Activated T-helper 1 cell treated with anti-CD3 and anti-CD28 coated beads, Interleukin-12 subunit alpha, Interleukin-12 subunit beta, Interleukin-2, Interleukin-4 antibody, amounts not matched to agents 30 ng/mL and 10 ng/mL and 1 ng/mL, durations not matched to agents 14 hours and 24 hours and 36 hours (primary cell): Measurements from ENCODE around the gene ADGRD1. TPM values are rescaled to one million over a fixed set of nuclear protein-coding genes. Genes with fewer than 3 reads are reported as not detected.

Source experiments
- DNase-seq: peaks from one replicate; pipeline ENCODE4 v3.0.0; 2021; ENCODE audit warnings: low spot score
- H3K27ac Mint-ChIP-seq: one replicate; pipeline ENCODE4 v1.8.0; 2021; ENCODE audit warnings: mild to moderate bottlenecking, mixed read lengths
- H3K27me3 Mint-ChIP-seq: one replicate; pipeline ENCODE4 v1.8.0; 2022; ENCODE audit warnings: mild to moderate bottlenecking, moderate library complexity, mixed read lengths; ENCODE audit not compliant: insufficient read depth
- H3K36me3 Mint-ChIP-seq: one replicate; pipeline ENCODE4 v1.8.0; 2021; ENCODE audit warnings: low read depth, mixed read lengths
- H3K4me1 Mint-ChIP-seq: one replicate; pipeline ENCODE4 v1.8.0; 2021; ENCODE audit warnings: low read depth, mixed read lengths
- H3K4me3 Mint-ChIP-seq: one replicate; pipeline ENCODE4 v1.8.0; 2021; ENCODE audit warnings: mild to moderate bottlenecking, moderate library complexity, mixed read lengths
- H3K9me3 Mint-ChIP-seq: one replicate; pipeline ENCODE4 v1.8.0; 2021; ENCODE audit warnings: mixed read lengths
- intact Hi-C: fragments of 100-400 bp; cut with micrococcal nuclease; formaldehyde crosslinking; loops from one replicate; pipeline ENCODE4 v1.15.1; 2024
- total RNA-seq: library from RNA; stranded (reverse); gene quantifications from 2 replicates; pipeline ENCODE4 v1.2.3, GENCODE V29; 2022

Gene ADGRD1
- total RNA-seq, 1 donor from 2014 or later: 0.18 TPM

GRCh38 chr12:131147293-131147692 is 193.6 kb downstream of the ADGRD1 start:
- H3K9me3 Mint-ChIP-seq: no peaks in the 10 kb centered on the region
- H3K36me3 Mint-ChIP-seq: no peaks in the 10 kb centered on the region
- intact Hi-C loops: no loop called here

GRCh38 chr12:131147894-131148293 is 194.2 kb downstream of the ADGRD1 start:
- Mint-ChIP-seq H3K4me1 (no peaks in the 10 kb centered on the region), H3K4me3 (no peak overlapping the region), H3K9me3 (no peaks in the 10 kb centered on the region), H3K27me3 (peaks cover 4% of the 10 kb centered on the region), H3K36me3 (no peaks in the 10 kb centered on the region), H3K27ac (no peak overlapping the region)
- intact Hi-C loops: no loop called here
- no peak for DNase-seq

More at GRCh38 chr12:131147293-131147692, 193.6 kb downstream of the ADGRD1 start:
- H3K27me3 Mint-ChIP-seq: peaks cover 4% of the 10 kb centered on the region
- H3K27ac Mint-ChIP-seq: no peak overlapping the region
- DNase-seq: no peak
- H3K4me1 Mint-ChIP-seq: no peaks in the 10 kb centered on the region
- H3K4me3 Mint-ChIP-seq: no peak overlapping the region

- no peaks in the 10 kb centered on the region for H3K4me1 Mint-ChIP-seq
- no peaks in the 10 kb centered on the region for H3K36me3 Mint-ChIP-seq
- no peaks in the 10 kb centered on the region for H3K9me3 Mint-ChIP-seq
- H3K4me3 Mint-ChIP-seq: no peak overlapping the region
- intact Hi-C loops: no loop called here
- DNase-seq: no peak
- H3K27ac Mint-ChIP-seq: no peak overlapping the region
- no peaks in the 10 kb centered on the region for H3K27me3 Mint-ChIP-seq
Observed at GRCh38 chr12:131151558-131152345, 198.0 kb downstream of the ADGRD1 start.

GRCh38 chr12:131152587-131152986 is 198.9 kb downstream of the ADGRD1 start:
- Mint-ChIP-seq H3K27me3 (no peaks in the 10 kb centered on the region), H3K4me1 (no peaks in the 10 kb centered on the region), H3K27ac (no peak overlapping the region), H3K36me3 (no peaks in the 10 kb centered on the region), H3K9me3 (no peaks in the 10 kb centered on the region), H3K4me3 (no peak overlapping the region)
- intact Hi-C loops: no loop called here
- DNase-seq: no peak

GRCh38 chr12:131153016-131153415 is 199.3 kb downstream of the ADGRD1 start:
- H3K4me3 Mint-ChIP-seq: no peak overlapping the region
- no peaks in the 10 kb centered on the region for H3K36me3 Mint-ChIP-seq
- H3K9me3 Mint-ChIP-seq: no peaks in the 10 kb centered on the region
- intact Hi-C loops: no loop called here
- no peak for DNase-seq
- H3K27ac Mint-ChIP-seq: no peak overlapping the region
- H3K27me3 Mint-ChIP-seq: no peaks in the 10 kb centered on the region
- H3K4me1 Mint-ChIP-seq: no peaks in the 10 kb centered on the region

- DNase-seq: no peak
- Mint-ChIP-seq H3K36me3 (no peaks in the 10 kb centered on the region), H3K9me3 (no peaks in the 10 kb centered on the region), H3K27ac (no peak overlapping the region), H3K4me3 (no peak overlapping the region), H3K4me1 (no peaks in the 10 kb centered on the region), H3K27me3 (no peaks in the 10 kb centered on the region)
- intact Hi-C loops: no loop called here
Observed at GRCh38 chr12:131153956-131154355, 200.2 kb downstream of the ADGRD1 start.

GRCh38 chr12:131155131-131155530 is 201.4 kb downstream of the ADGRD1 start:
- DNase-seq: no peak
- H3K4me1 Mint-ChIP-seq: no peaks in the 10 kb centered on the region
- no peaks in the 10 kb centered on the region for H3K27me3 Mint-ChIP-seq
- no peaks in the 10 kb centered on the region for H3K9me3 Mint-ChIP-seq
- no peak overlapping the region for H3K4me3 Mint-ChIP-seq
- H3K27ac Mint-ChIP-seq: no peak overlapping the region
- intact Hi-C loops: no loop called here
- H3K36me3 Mint-ChIP-seq: no peaks in the 10 kb centered on the region

GRCh38 chr12:131157743-131158142 is 204.0 kb downstream of the ADGRD1 start:
- Mint-ChIP-seq H3K27ac (no peak overlapping the region), H3K27me3 (no peaks in the 10 kb centered on the region), H3K4me1 (no peaks in the 10 kb centered on the region), H3K4me3 (no peak overlapping the region), H3K36me3 (no peaks in the 10 kb centered on the region), H3K9me3 (no peaks in the 10 kb centered on the region)
- intact Hi-C loops: no loop called here
- no peak for DNase-seq

- Mint-ChIP-seq H3K4me3 (no peak overlapping the region), H3K4me1 (no peaks in the 10 kb centered on the region), H3K36me3 (no peaks in the 10 kb centered on the region), H3K27ac (no peak overlapping the region), H3K9me3 (no peaks in the 10 kb centered on the region), H3K27me3 (no peaks in the 10 kb centered on the region)
- intact Hi-C loops: no loop called here
- no peak for DNase-seq
Observed at GRCh38 chr12:131159660-131160059, 206.0 kb downstream of the ADGRD1 start.

GRCh38 chr12:131162113-131162512 is 208.4 kb downstream of the ADGRD1 start:
- Mint-ChIP-seq H3K36me3 (no peaks in the 10 kb centered on the region), H3K9me3 (no peaks in the 10 kb centered on the region), H3K4me3 (no peak overlapping the region), H3K27me3 (peaks cover 2% of the 10 kb centered on the region), H3K27ac (no peak overlapping the region), H3K4me1 (no peaks in the 10 kb centered on the region)
- intact Hi-C loops: no loop called here
- DNase-seq: no peak

GRCh38 chr12:131163189-131163738 is 209.6 kb downstream of the ADGRD1 start:
- no peak for DNase-seq
- Mint-ChIP-seq H3K9me3 (no peaks in the 10 kb centered on the region), H3K4me3 (no peak overlapping the region), H3K36me3 (no peaks in the 10 kb centered on the region), H3K27me3 (peaks cover 2% of the 10 kb centered on the region), H3K4me1 (no peaks in the 10 kb centered on the region), H3K27ac (no peak overlapping the region)
- intact Hi-C loops: no loop called here

GRCh38 chr12:131164096-131164872 is 210.6 kb downstream of the ADGRD1 start:
- Mint-ChIP-seq H3K27me3 (peaks cover 2% of the 10 kb centered on the region), H3K27ac (no peak overlapping the region), H3K9me3 (no peaks in the 10 kb centered on the region), H3K36me3 (no peaks in the 10 kb centered on the region), H3K4me1 (no peaks in the 10 kb centered on the region), H3K4me3 (no peak overlapping the region)
- intact Hi-C loops: no loop called here
- DNase-seq: no peak

- intact Hi-C loops: no loop called here
- Mint-ChIP-seq H3K4me3 (no peak overlapping the region), H3K36me3 (no peaks in the 10 kb centered on the region), H3K4me1 (no peaks in the 10 kb centered on the region), H3K9me3 (no peaks in the 10 kb centered on the region), H3K27me3 (peaks cover 2% of the 10 kb centered on the region), H3K27ac (no peak overlapping the region)
- DNase-seq: no peak
Observed at GRCh38 chr12:131166717-131167116, 213.0 kb downstream of the ADGRD1 start.
